GM19452 (cell line): ENCODE results near the gene UBAC2.
"Not testable (repeated sequence)": the region's sequence is repeated elsewhere in the genome, so short reads cannot be mapped to it uniquely, and the experiment has no call there.

Experiments used
- ATAC-seq: cut with Tn5 transposase; IDR thresholded peaks from one replicate; pipeline ENCODE4 v1.9.1; 2021; ENCODE audit not compliant: unreplicated experiment

Gene UBAC2

DNA sequence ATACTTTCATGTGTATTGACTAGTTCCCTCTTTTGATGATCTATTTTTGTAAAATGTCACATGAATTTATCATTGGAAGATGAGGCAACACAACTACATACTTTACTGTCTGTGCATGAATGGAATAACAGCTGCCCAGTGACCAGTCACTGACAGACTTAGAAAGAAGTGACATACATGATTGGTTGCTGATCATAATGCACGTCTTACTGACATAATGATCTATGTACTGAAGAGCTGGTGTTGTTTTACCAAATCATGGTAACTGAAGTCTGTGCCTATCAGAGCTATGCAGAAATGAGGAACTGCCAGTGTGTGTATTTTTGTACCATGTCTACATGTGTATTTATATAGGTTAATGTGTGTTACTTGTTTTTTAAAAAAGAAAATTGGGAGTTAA, 31.1 kb downstream of the UBAC2 start:
- ATAC-seq, result no peak

DNA sequence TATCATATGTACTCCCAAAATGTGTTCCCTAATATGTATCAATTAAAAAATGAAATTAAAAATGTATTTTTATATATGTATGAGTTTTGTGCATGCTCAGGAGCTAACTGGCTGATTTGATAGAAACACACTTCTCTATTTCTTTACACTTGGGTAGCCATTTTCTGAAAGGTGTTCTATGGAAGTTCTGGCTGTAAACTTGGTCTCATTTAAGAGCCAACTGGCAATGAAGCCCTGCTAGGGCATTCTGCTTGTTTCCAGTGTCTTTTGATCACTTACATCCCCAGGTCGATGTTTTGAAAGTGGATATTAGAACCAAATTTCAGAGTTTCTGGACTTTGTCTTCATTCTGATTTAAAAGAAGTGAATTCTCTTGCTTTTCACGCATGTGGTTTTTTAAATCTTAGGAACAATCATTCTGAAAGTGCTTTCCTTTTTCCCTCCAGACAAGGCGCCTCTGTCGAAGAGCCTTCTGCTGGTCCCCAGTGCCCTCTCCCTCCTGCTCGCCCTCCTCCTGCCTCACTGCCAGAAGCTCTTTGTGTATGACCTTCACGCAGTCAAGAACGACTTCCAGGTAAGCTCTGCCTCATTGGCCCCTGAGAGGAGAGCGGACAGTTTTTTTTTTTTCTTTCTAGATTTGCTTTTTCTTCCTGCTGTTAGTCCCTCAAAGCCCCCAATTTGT, 37.5 kb downstream of the UBAC2 start:
- peak; percentile 68 for ATAC-seq

DNA sequence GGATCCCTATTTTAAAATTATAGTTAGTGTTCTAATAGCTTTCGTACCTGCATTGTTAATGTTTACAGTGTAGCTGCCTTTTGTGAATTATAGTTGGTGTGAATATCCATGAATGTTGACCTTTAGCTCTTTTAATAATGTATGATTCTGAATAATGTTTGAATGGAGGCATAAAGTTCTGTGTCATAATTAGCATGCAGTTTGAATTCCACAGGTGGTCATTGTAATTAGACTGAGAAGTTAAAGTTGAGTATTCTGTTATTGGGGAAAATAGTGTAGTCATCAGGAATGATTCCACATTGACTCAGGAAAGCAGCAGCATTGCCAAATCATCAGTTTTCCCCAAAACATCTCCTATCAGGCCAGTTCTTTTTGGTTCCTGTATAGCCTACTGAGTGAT, 45.4 kb downstream of the UBAC2 start:
- ATAC-seq, result no peak

DNA sequence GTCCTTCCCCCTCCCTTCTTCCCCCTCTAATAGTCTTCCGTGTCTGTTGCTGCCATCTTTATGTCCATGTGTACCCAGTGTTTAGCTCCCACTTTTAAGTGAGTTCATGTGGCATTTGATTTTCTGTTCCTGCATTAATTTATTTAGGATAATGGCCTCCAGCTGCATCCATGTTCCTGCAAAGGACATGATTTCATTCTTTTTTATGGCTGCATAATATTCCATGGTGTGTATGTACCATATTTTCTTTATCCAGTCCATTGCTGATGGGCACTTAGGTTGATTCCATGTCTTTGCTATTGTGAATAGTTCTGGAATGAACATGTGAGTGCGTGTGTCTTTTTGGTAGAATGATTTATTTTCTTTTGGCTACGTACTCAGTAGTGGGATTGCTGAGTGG, 48.5 kb downstream of the UBAC2 start:
- not testable (repeated sequence) for ATAC-seq

DNA sequence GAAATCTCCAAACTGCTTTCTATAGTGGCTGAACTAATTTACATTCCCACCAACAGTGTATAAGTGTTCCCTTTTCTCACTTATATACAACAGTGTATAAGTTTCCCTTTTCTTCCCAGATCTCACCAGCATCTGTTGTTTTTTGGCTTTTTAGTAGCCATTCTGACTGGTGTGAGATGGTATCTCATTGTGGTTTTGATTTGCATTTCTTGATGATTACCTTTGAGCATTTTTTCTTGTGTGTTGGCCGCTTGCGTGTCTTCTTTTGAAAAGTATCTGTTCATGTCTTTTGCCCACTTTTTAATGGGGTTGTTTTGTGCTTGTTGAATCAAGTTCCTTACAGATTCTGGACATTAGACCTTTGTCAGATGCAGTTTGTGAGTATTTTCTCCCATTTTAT, 49.0 kb downstream of the UBAC2 start:
- not testable (repeated sequence) for ATAC-seq

DNA sequence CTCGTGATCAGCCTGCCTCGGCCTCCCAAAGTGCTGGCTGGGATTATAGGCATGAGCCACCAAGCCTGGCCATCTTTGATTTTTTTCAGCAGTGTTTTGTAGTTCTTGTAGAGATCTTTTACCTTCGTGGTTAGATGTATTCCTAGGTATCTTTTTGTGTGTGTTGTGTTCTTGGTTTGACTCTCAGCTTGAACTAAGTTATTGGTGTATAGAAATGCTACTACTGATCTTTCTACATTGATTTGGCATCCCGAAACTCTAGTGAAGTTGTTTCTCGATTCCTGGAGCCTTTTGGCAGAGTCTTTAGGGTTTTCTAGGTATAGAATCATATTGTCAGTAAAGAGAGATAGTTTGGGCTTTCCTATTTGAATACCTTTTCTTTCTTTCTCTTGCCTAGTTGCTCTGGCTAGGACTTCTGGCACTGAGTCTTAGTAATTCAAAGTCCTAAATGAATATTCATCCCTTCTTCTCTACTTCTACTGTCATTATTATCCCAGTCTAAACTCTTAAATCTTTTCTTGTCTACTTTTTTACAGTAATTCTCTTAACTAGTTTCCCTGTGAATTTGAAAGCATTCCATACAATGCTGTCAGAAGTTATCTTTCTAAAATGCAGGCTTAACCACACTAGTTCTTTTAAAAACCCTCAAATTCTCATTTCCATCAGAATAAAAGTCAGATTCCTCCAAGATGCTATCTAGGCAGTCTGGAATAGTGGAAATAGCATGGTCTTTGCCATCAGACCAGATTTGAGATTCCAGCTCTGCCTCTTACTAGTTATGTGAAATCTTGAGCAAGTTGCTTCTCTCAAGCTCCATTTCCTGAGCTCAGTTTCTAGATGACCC, 50.5 kb downstream of the UBAC2 start:
- no peak for ATAC-seq

DNA sequence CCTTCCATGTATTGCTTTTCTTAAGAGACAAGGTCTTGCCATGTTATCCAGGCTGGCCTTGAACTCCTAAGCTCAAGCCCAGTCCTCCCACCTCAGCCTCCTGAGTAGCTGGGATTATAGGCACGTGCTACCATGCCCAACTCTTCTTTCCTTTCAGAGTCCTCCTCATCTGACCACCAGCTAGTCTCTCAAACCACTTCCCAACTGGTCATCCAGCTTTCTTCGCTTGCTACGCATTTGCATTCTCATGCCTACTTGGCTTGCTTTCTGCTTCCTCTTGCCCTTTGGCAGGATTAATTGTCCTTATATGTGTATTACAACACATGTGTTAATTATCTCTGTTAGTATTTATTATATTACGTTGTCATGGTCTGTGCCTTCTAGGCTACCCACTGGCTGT, 51.3 kb downstream of the UBAC2 start:
- no peak for ATAC-seq

DNA sequence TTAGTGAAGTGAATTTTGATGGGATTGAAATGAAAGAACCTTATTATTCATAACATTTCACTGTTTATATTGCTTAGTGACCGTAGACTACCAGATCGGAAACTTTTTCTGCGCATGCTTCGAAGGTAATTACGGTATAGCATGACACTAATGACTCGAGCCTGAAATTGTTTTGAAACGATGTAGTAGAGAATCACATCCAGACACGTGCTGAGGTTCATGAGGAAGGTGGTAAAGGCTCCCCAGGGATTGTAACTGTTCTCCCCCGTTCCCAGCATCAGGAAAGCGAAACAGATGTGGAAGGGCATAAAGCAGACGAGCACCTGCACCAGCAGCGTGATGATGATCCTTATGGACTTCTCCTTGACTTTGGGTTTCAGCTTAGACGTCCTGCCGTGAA, 54.2 kb downstream of the UBAC2 start:
- no peak for ATAC-seq

DNA sequence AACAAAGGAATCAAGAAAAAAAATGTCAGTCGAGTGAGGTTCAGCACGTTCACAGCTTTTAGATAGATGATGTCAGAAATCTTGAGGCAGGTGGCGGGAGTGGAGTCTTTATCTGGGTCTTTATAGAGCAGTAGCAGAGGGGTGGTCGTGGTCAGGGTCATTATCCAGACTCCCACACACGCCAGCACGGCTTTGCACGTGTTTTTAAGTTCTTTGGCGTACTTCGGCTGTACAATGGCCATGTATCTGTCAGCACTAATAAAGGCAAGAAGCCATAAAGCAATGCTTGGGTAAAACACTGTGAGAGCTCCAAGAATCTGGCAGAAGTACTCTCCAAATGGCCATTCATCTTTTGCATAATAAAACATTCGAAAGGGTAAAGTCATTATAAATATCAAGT, 54.6 kb downstream of the UBAC2 start:
- no peak for ATAC-seq

DNA sequence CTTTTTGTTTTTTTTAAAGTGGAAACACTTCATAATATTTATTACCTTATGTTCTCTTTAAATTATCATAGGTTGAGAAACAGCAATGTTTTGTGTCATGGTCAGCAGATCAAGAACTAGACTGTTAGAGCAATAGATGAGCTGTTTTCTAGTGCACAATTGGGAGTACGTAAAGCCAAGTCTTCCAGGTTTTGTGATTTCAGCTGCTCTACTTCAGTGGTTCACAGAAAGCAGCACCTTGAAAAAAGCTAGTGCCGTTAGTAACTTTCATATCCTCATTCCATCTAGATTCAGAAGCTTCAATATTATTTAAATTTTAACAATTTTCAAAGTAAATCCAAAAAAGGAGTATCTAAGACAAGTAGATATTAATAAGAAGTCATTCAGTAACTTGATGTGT, 55.6 kb downstream of the UBAC2 start:
- no peak for ATAC-seq

DNA sequence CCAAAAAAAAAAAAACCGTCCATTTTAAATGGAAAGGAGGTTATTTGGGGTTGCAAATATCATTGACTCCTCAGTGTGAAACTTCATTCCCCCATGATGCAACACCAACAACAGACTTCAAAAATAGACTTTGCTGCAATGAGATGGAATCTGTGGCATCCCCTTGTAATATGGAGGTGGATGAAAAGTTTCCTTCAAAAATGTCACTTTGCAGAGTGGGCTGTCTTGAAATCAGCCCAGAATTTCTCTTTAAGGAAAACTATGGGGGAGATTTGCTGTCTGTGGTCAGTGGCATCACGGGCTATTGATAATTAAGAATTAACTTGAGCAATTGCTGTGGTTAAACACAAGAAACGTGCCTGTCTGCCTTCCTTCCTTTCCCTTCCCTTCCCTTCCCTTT, 56.1 kb downstream of the UBAC2 start:
- no peak for ATAC-seq

DNA sequence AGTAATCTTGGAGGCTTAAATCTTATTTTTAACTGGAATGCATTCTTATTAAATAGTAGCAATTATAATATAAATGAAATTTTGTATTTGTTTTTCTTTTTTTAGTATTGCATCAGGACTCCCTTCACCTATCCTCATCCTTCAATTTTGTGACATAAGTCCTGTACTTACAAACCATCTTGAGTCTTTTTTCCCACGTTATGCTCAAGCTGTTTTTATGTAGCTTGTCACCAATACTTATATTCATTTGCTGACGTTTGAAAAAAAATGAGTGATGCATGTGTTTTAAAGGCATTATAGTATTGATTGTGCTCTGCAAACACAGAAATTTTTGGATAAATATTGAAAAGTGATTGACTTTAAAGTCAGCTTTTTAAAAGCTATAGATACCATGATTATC, 56.6 kb downstream of the UBAC2 start:
- ATAC-seq, result no peak

DNA sequence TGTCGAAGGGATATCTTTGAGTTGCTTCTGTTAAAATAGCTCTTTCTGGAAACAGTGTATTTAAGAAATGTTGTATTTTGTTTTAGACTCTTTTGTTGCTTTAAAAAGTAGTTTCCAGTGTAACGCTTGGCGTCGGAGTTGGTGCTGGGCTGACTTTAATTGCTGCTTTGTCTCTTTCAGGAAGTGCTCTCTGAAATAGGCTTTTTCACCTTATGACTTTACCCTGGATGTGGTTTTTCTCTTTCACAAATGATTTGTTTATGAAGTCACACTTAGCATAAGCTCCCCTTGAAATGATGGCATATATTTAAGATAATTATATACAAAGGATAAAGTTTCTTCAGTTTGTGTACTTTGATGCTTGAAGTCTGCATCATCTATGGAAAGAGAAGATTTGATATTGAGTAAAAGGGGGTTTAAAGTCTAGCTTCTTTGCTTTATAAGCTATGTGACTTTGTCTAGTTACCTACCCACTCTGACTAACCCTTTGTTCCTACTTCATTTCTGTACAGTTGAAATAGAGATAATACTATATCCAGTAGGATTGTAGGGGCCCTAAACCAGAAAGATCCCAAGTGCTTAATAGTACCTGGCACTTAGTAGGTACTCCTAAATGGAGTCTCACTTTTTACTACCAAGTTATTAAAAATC, 57.7 kb downstream of the UBAC2 start, which contains the start of gene GPR18:
Gene GPR18, minus strand, starts transcription at position 170 of the 651 bp plus-strand sequence. CDS start 2,507 bp downstream, outside the sequence.
- peak; percentile 91 for ATAC-seq

DNA sequence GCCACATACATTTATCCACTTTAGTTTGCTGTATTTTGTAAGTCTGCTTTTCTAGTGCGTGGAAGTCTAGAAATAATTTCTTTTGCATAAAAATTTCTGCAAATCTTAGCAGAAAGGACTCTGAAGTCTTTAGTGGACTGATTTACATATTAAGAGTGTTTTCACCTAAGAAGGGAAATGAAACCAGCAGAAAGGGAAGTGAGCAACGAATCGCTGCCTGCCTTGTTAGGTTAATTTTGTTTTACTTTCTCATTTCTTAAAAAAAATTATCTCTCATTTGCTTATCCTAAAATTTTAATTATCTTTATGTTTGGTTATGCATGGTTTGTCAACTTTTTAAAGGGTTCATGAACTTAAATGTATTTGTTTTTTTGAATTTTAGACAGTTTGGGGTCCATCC, 58.3 kb downstream of the UBAC2 start:
- peak; percentile 64 for ATAC-seq

DNA sequence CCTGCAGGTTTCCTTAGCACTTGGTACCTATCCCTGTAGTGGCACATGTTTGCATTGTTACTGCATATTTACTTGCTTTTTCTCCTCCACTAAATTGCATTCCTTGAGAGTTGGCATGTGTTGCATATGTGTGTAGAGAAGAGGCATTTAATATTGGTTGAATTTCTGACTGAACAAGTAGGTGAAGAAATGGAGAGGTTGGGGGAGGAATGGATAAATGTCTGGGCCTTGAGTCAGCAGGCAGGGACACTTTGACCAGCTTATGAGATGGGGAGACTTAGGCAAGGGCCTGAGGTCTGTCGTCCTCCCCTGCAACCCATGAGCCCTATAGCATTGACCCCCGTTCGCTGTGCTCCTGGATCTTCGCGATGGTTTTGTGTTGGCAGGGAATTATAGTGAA, 59.6 kb downstream of the UBAC2 start:
- no peak for ATAC-seq

DNA sequence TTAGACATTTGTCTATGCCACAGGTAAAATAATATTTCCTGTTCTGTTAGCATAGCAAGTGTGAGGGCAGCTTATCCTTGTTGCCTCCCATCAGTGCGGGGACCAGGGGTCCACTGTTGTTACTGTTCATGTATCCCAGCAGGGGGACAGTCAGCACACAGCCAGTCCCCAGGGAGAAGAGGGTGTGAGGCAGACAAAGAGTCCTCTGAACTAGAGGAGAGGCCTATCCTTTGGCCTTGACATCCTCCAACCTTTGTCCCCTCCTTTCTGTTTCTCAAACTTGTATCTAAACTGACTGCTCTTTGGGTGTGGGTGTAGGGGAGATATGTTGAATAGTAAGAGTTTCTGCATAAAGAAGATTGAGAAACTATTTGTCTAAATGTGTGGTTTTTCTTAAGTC, 60.4 kb downstream of the UBAC2 start:
- ATAC-seq, result no peak

DNA sequence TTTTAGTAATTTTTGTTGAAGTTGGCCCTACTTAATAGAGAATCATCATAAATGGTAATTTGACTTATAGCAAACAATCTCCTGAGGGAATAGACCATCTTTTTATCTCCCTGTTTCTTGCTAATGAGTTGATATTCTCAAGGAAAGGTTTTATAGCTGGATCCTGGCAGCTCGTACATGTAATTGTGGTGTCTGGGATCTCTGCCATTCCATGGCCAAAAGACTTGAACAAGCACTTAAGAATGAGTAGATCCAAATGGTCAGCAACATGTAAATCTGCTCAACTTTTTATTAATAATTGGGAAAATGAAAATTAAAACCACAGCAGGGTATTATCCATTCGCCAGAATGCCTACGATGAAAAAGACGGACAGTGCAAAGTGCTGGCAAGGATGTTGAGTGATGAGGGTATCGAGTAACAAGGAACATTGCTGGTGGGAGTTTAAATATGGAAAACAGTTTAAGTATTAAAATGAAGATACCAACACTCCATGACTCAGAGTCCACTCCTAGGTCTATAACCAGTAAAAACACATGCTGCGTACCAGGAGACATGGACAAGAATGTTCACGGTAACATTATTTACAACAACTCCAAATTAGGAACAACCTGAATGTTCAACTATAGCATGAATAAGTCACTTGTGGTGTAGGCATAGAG, 62.6 kb downstream of the UBAC2 start:
- ATAC-seq, result no peak

DNA sequence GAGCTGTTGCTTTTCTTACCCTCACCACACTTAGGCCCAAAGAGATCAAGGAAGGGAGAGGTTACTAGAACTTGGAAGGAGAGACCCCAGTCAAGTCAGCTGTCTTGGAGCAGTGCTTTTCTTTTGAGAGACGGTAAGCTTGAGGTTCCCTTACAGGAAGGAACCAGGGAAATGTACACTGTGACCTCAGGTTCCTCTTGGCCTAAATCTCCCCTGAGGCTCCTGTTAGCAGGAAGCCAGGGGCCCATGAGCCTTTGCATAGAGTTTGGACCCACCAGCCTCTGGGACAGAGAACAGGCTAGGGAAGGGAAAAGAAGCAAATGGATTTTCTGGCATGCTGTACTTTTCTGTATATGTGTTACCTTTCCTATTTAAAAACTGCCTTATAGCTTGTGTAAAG, 63.4 kb downstream of the UBAC2 start:
- no peak for ATAC-seq

DNA sequence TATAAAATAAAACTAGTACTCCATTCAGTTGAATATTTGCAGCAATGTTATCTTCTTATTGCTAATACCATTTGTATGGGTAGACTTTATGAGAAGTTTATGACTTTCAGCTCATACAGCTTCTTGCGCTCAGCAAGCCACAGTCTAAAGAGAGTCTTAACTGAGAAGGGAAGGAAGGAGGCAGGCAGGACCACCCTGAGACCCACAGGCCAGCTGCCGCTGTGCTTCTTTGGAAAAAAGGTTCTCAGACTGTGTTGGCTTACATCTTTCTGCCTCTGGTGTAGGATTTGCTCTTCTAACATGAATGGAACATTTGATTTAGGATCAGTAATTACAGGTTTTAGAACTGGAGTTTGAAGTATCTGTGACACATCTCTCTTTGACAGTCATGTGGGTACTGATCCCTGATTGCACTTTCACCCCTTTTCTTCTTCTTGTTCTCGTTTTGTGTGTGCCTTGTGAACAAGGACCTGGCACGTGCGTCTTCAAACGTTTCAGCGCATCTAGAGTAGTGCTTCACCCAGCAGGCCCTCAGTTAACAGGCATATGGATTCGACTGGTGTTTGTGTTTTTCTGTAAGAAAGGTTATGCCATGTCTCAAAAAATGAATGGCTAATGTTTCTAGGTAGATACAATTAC, 64.6 kb downstream of the UBAC2 start:
- no peak for ATAC-seq

DNA sequence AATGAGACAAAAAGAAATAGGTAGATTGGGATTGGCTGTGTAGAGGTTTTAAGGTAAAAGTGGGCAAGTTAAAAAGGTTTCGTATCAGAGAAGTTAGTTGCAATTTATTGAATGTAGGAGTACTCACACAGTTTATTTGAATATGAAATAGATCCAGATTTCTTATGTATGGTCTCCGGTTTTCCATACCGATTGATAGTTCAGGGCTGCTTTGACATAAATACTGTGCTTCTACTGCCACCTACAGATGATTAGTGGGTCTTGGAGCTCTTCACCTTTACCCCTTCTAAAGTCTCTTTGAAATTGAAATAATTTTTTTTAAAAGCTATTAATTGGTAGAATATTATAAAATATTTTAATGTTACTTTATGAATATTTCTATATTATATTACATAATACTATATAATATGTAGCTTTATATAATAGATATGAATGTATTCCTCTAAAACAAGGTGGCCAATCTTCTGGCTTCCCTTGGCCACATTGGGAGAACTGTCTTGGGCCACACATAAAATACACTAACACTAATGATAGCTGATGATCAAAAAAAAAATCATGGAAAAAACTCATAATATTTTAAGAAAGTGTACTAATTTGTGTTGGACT, 65.3 kb downstream of the UBAC2 start:
- no peak for ATAC-seq

DNA sequence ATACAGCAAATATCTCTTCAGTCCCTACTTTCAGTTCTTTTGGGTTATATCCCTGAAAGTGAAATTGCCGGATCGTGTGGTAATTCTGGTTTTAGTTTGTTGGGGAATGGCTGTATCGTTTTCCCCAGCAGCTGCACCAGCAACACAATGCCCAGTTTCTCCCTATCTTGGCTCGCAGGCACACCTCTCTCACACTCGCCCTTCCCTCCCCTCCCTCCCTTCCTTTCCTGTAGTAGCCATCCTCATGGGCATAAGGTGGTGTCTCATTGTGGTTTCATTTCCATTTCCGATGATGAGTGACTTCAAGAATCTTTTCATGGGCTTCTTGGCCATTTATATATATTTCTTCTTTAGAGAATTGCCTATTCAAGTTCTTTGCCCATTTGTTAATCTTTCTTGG, 66.2 kb downstream of the UBAC2 start:
- ATAC-seq, result no peak
